ENCODE results near the gene TTLL8. TPM values are rescaled to one million over a fixed set of nuclear protein-coding genes. Genes with fewer than 3 reads are reported as not detected.
A peak's percentile ranks its signal among the peaks of the same experiment; 100 is the strongest.

The TTLL8 gene
- total RNA-seq, 1 donor from 2014 or later, result not detected

GRCh38 chr22:50061141-50061823 is 3.2 kb upstream of the TTLL8 start:
- DNase-seq, result no peak

GRCh38 chr22:50060441-50061140 is 2.5 kb upstream of the TTLL8 start:
- no peak for DNase-seq

GRCh38 chr22:50059881-50060262 is 1.8 kb upstream of the TTLL8 start:
- no peak for DNase-seq

GRCh38 chr22:50058906-50059880 is 1.1 kb upstream of the TTLL8 start:
- peak; percentile 24 for DNase-seq

- no peak for DNase-seq
Measured at GRCh38 chr22:50057278-50058060, 629 bp downstream of the TTLL8 start.

- no peak for DNase-seq
Measured at GRCh38 chr22:50056214-50056972, 1.7 kb downstream of the TTLL8 start.

GRCh38 chr22:50053861-50054260 is 4.2 kb downstream of the TTLL8 start:
- DNase-seq, result no peak

GRCh38 chr22:50051930-50052329 is 6.2 kb downstream of the TTLL8 start:
- no peak for DNase-seq

GRCh38 chr22:50049299-50050195 is 8.6 kb downstream of the TTLL8 start:
- no peak for DNase-seq

- DNase-seq, result no peak
Measured at GRCh38 chr22:50048836-50049235, 9.3 kb downstream of the TTLL8 start.

- no peak for DNase-seq
Measured at GRCh38 chr22:50048061-50048765, 9.9 kb downstream of the TTLL8 start.

GRCh38 chr22:50047346-50047745 is 10.8 kb downstream of the TTLL8 start:
- DNase-seq, result no peak

GRCh38 chr22:50046481-50047245 is 11.4 kb downstream of the TTLL8 start:
- DNase-seq, result no peak

- DNase-seq, result no peak
Measured at GRCh38 chr22:50046019-50046415, 12.1 kb downstream of the TTLL8 start.

GRCh38 chr22:50045211-50046018 is 12.7 kb downstream of the TTLL8 start:
- no peak for DNase-seq

GRCh38 chr22:50044485-50045118 is 13.5 kb downstream of the TTLL8 start:
- no peak for DNase-seq

GRCh38 chr22:50041361-50042065 is 16.6 kb downstream of the TTLL8 start:
- no peak for DNase-seq

Measured in dermis blood vessel endothelial cell (primary cell).